Suprapubic skin (tissue), 4 donors: ENCODE data around the gene GFOD1.

Source experiments
- CTCF ChIP-seq, 2 donors: fragments of 200-600 bp in 1 of 2; fragments of 450-650 bp in 1 of 2; sonication (generic) in 1 of 2; IDR thresholded peaks; one replicate each; pipeline ENCODE4 v1.5.1; 2016 to 2019; ENCODE audit warnings: antibody characterized with exemption in 2 of 2, mild to moderate bottlenecking in 1 of 2, moderate library complexity in 1 of 2
- EP300 ChIP-seq: sonication (generic); formaldehyde crosslinking; IDR thresholded peaks from one replicate; pipeline ENCODE4 v1.6.1; 2017; ENCODE audit warnings: antibody characterized with exemption
- POLR2A ChIP-seq, 2 donors: fragments of 450-650 bp; IDR thresholded peaks; one replicate each; pipeline ENCODE4 v1.6.1; 2017; ENCODE audit warnings: antibody characterized with exemption in 2 of 2, mild to moderate bottlenecking in 2 of 2, moderate library complexity in 2 of 2
- POLR2AphosphoS5 ChIP-seq, 3 donors: sonication (generic); formaldehyde crosslinking; IDR thresholded peaks; one replicate each; pipeline ENCODE4 v1.6.1; 2017; ENCODE audit warnings: antibody characterized with exemption in 3 of 3

- TF ChIP-seq CTCF (IDR thresholded peaks at IDR 0.05), result no peak
- no peak for TF ChIP-seq POLR2A (IDR thresholded peaks at IDR 0.05)
- TF ChIP-seq POLR2AphosphoS5 (IDR thresholded peaks at IDR 0.05), result no peak
- no peak for TF ChIP-seq EP300
Observed at GRCh38 chr6:13355043-13355945, 132.1 kb downstream of the GFOD1 start.
